SU-DHL-6 (cell line): Measurements from ENCODE around the gene ZNF488.

Source experiments
- H2AFZ ChIP-seq: fragments of 200-600 bp; sonication (generic); 2 replicates; pipeline ENCODE4 v1.6.1; 2014; ENCODE audit warnings: low read depth, mild to moderate bottlenecking, moderate library complexity, mixed read lengths, antibody characterized with exemption, low read length; ENCODE audit not compliant: severe bottlenecking
- H3F3A ChIP-seq: fragments of 200-600 bp; shearing (Covaris generic); 2 replicates; pipeline ENCODE4 v1.6.0; 2016; ENCODE audit warnings: antibody characterized with exemption, mild to moderate bottlenecking; ENCODE audit not compliant: insufficient read depth
- H3K27ac ChIP-seq: fragments of 200-600 bp; sonication (generic); 2 replicates; pipeline ENCODE4 v1.5.1; 2016; ENCODE audit warnings: low read depth, mild to moderate bottlenecking, low read length, moderate library complexity, mixed read lengths
- H3K27me3 ChIP-seq: fragments of 200-600 bp; sonication (generic), shearing (Covaris generic); 2 replicates; pipeline ENCODE4 v1.6.0; 2014; ENCODE audit warnings: mild to moderate bottlenecking, low read length
- H3K36me3 ChIP-seq: fragments of 200-600 bp; sonication (generic); 2 replicates; pipeline ENCODE4 v1.6.1; 2014; ENCODE audit warnings: mild to moderate bottlenecking, low read length, mixed read lengths
- H3K4me2 ChIP-seq: fragments of 300-600, 200-600 bp; shearing (Covaris generic), sonication (generic); 2 replicates; pipeline ENCODE4 v1.6.0; 2014; ENCODE audit warnings: low read length, low read depth, mild to moderate bottlenecking; ENCODE audit not compliant: poor library complexity, severe bottlenecking
- H3K4me3 ChIP-seq: fragments of 200-600 bp; sonication (generic); 2 replicates; pipeline ENCODE4 v1.5.1; 2014; ENCODE audit warnings: antibody characterized with exemption, low read length, mild to moderate bottlenecking, mixed read lengths; ENCODE audit not compliant: insufficient read depth, poor library complexity, severe bottlenecking
- H3K79me2 ChIP-seq: fragments of 200-600 bp; sonication (generic); 2 replicates; pipeline ENCODE4 v1.6.1; 2014; ENCODE audit warnings: mild to moderate bottlenecking, low read length, moderate library complexity; ENCODE audit not compliant: insufficient read depth
- H3K9ac ChIP-seq: fragments of 200-600 bp; sonication (generic); 2 replicates; pipeline ENCODE4 v1.7.0; 2014; ENCODE audit warnings: mild to moderate bottlenecking, low read length
- H3K9me2 ChIP-seq: fragments of 200-600 bp; sonication (generic); replicated peaks from 2 replicates; pipeline ENCODE4 v1.6.1; 2014; ENCODE audit warnings: low read length; ENCODE audit not compliant: insufficient read depth
- H3K9me3 ChIP-seq: fragments of 200-600 bp; sonication (generic); 2 replicates; pipeline ENCODE4 v1.6.1; 2014; ENCODE audit warnings: low read length, mixed read lengths; ENCODE audit not compliant: insufficient read depth
- H4K20me1 ChIP-seq: fragments of 200-600 bp; sonication (generic); 2 replicates; pipeline ENCODE4 v1.6.1; 2014; ENCODE audit warnings: low read depth, mild to moderate bottlenecking, antibody characterized with exemption, low read length, moderate library complexity, mixed read lengths
- EZH2phosphoT487 ChIP-seq: fragments of 200-600 bp; sonication (generic), shearing (Covaris generic); conservative IDR thresholded peaks from 2 replicates; pipeline ENCODE4 v1.6.1; 2018; ENCODE audit warnings: mild to moderate bottlenecking, antibody characterized with exemption, low read length, moderate library complexity, mixed read lengths
- TF ChIP-seq, protein P1 (sequence below): fragments of 200-600 bp; sonication (generic); IDR thresholded peaks from one replicate; pipeline ENCODE4 v1.5.1; 2017; ENCODE audit warnings: antibody characterized with exemption, mild to moderate bottlenecking, low read length, moderate library complexity; ENCODE audit not compliant: insufficient read depth, poor library complexity, severe bottlenecking

Gene ZNF488

GRCh38 chr10:47344996-47345870 is 38.9 kb downstream of the ZNF488 start:
- H3K27ac ChIP-seq: no peak overlapping the region
- no peak overlapping the region for H2AFZ ChIP-seq
- TF ChIP-seq EZH2phosphoT487: no peak
- TF ChIP-seq, protein P1, sequence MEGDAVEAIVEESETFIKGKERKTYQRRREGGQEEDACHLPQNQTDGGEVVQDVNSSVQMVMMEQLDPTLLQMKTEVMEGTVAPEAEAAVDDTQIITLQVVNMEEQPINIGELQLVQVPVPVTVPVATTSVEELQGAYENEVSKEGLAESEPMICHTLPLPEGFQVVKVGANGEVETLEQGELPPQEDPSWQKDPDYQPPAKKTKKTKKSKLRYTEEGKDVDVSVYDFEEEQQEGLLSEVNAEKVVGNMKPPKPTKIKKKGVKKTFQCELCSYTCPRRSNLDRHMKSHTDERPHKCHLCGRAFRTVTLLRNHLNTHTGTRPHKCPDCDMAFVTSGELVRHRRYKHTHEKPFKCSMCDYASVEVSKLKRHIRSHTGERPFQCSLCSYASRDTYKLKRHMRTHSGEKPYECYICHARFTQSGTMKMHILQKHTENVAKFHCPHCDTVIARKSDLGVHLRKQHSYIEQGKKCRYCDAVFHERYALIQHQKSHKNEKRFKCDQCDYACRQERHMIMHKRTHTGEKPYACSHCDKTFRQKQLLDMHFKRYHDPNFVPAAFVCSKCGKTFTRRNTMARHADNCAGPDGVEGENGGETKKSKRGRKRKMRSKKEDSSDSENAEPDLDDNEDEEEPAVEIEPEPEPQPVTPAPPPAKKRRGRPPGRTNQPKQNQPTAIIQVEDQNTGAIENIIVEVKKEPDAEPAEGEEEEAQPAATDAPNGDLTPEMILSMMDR: no peak
- H4K20me1 ChIP-seq: no peaks in the 10 kb centered on the region
- H3F3A ChIP-seq: no peaks in the 10 kb centered on the region
- H3K9me2 ChIP-seq: no peaks in the 10 kb centered on the region
- no peaks in the 10 kb centered on the region for H3K9me3 ChIP-seq
- no peak overlapping the region for H3K4me3 ChIP-seq
- H3K36me3 ChIP-seq: no peaks in the 10 kb centered on the region
- no peaks in the 10 kb centered on the region for H3K27me3 ChIP-seq
- no peak overlapping the region for H3K9ac ChIP-seq
- no peak overlapping the region for H3K4me2 ChIP-seq
- no peaks in the 10 kb centered on the region for H3K79me2 ChIP-seq

GRCh38 chr10:47340608-47341170 is 43.4 kb downstream of the ZNF488 start:
- TF ChIP-seq, protein P1: peak; percentile 93
- TF ChIP-seq EZH2phosphoT487: no peak
- no peaks in the 10 kb centered on the region for H3K79me2 ChIP-seq
- H3K27ac ChIP-seq: no peak overlapping the region
- H3K9me3 ChIP-seq: no peaks in the 10 kb centered on the region
- H3K9me2 ChIP-seq: no peaks in the 10 kb centered on the region
- H3K36me3 ChIP-seq: no peaks in the 10 kb centered on the region
- no peak overlapping the region for H3K4me2 ChIP-seq
- no peaks in the 10 kb centered on the region for H3F3A ChIP-seq
- H3K27me3 ChIP-seq: no peaks in the 10 kb centered on the region
- H3K4me3 ChIP-seq: no peak overlapping the region
- H4K20me1 ChIP-seq: no peaks in the 10 kb centered on the region
- no peak overlapping the region for H3K9ac ChIP-seq
- H2AFZ ChIP-seq: no peak overlapping the region

- no peaks in the 10 kb centered on the region for H3K9me3 ChIP-seq
- no peaks in the 10 kb centered on the region for H3F3A ChIP-seq
- H3K9ac ChIP-seq: no peak overlapping the region
- H3K36me3 ChIP-seq: no peaks in the 10 kb centered on the region
- H3K9me2 ChIP-seq: no peaks in the 10 kb centered on the region
- H3K27me3 ChIP-seq: no peaks in the 10 kb centered on the region
- no peaks in the 10 kb centered on the region for H4K20me1 ChIP-seq
- no peak overlapping the region for H3K4me3 ChIP-seq
- TF ChIP-seq, protein P1: no peak
- no peak for TF ChIP-seq EZH2phosphoT487
- H3K27ac ChIP-seq: no peak overlapping the region
- no peak overlapping the region for H2AFZ ChIP-seq
- no peak overlapping the region for H3K4me2 ChIP-seq
- H3K79me2 ChIP-seq: no peaks in the 10 kb centered on the region
These were observed 44.1 kb downstream of the ZNF488 start for GRCh38 chr10:47339759-47340607.
